Right atrium auricular region (tissue), 2 donors: ENCODE results near the gene DOCK4. TPM values are rescaled to one million over a fixed set of nuclear protein-coding genes. Genes with fewer than 3 reads are reported as not detected.

Source experiments
- DNase-seq: peaks from one replicate; pipeline ENCODE4 v3.0.0-alpha.2; 2019; ENCODE audit warnings: low spot score
- H3K27ac ChIP-seq, 2 donors: fragments of 200-600 bp; sonication (generic); 1 replicate in 1 of 2; 2 replicates in 1 of 2; pipeline ENCODE4 v1.5.1; 2016 to 2019
- H3K27me3 ChIP-seq, 2 donors: fragments of 200-600 bp; sonication (generic); one replicate each; pipeline versions ENCODE4 v1.5.1 to v1.6.0; 2017 to 2019
- H3K36me3 ChIP-seq: fragments of 200-600 bp; sonication (generic); one replicate; pipeline ENCODE4 v1.5.1; 2016
- H3K4me1 ChIP-seq, 2 donors: fragments of 200-600 bp; sonication (generic); one replicate each; pipeline versions ENCODE4 v1.5.1 to v1.6.0; 2017 to 2019
- H3K4me3 ChIP-seq, 2 donors: fragments of 200-600 bp; sonication (generic); 1 replicate in 1 of 2; 2 replicates in 1 of 2; pipeline ENCODE4 v1.5.1; 2017 to 2019; ENCODE audit warnings: mild to moderate bottlenecking in 1 of 2, moderate library complexity in 1 of 2
- H3K9me3 ChIP-seq, 2 donors: fragments of 200-600 bp; sonication (generic); one replicate each; pipeline ENCODE4 v1.5.1; 2019
- CTCF ChIP-seq, 2 donors: fragments of 200-600 bp; sonication (generic); IDR thresholded peaks; one replicate each; pipeline ENCODE4 v1.5.1; 2019; ENCODE audit warnings: antibody characterized with exemption in 2 of 2
- total RNA-seq, 2 donors: library from RNA; depleted of rRNA; stranded (reverse); fragments of >200 nt; gene quantifications; one replicate each; pipeline ENCODE4 v1.1.0, GENCODE V29; 2016

DOCK4 gene
- total RNA-seq, 2 donors from 2014 or later = 12.3 to 17.8 TPM

DNA sequence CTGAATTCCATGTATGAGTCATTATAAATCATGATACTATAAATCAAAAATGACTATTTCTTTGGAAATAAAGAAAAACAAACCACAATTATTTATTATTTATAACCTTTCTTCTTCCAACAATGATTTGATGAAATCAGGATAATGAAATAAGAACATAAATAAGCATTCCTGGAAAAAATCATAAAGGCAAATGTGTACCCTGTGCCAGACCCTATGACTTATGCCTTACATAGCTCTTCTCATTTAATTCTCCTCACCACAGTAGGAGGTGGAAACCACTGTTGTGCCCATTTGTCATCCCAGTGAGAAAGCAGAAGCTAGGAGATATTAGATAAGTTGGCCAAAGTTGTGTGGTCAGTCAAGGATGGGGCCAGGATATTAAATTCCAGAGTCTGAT, 255.1 kb downstream of the DOCK4 start:
- H3K27ac ChIP-seq = no peak overlapping the region
- no peak for DNase-seq
- no peak overlapping the region for H3K4me3 ChIP-seq
- no peak for TF ChIP-seq CTCF (IDR thresholded peaks at IDR 0.05)
- no peaks in the 10 kb centered on the region for H3K9me3 ChIP-seq
- H3K4me1 ChIP-seq = peaks cover 0 to 21% of the 10 kb centered on the region in 2 donors
- no peaks in the 10 kb centered on the region for H3K36me3 ChIP-seq
- no peaks in the 10 kb centered on the region for H3K27me3 ChIP-seq

- Histone ChIP-seq H3K9me3 (peaks cover 8 to 26% of the 10 kb centered on the region in 2 donors), H3K36me3 (peaks cover 23% of the 10 kb centered on the region), H3K27ac (no peak overlapping the region)
Observed at GRCh38 chr7:111942450-111943081, 263.6 kb downstream of the DOCK4 start.

GRCh38 chr7:111937163-111937562, 269.0 kb downstream of the DOCK4 start:
- Histone ChIP-seq H3K4me1 (no peaks in the 10 kb centered on the region), H3K4me3 (no peak overlapping the region), H3K9me3 (peaks cover 0 to 4% of the 10 kb centered on the region in 2 donors), H3K27me3 (no peaks in the 10 kb centered on the region), H3K36me3 (peaks cover 5% of the 10 kb centered on the region), H3K27ac (no peak overlapping the region)
- TF ChIP-seq CTCF (IDR thresholded peaks at IDR 0.05) = no peak
- no peak for DNase-seq

More at GRCh38 chr7:111942450-111943081, 263.6 kb downstream of the DOCK4 start:
- H3K4me1 ChIP-seq = no peaks in the 10 kb centered on the region
- no peak for TF ChIP-seq CTCF (IDR thresholded peaks at IDR 0.05)
- H3K27me3 ChIP-seq = no peaks in the 10 kb centered on the region
- no peak overlapping the region for H3K4me3 ChIP-seq
- no peak for DNase-seq

GRCh38 chr7:111933609-111934008, 272.6 kb downstream of the DOCK4 start:
- no peak for DNase-seq
- no peaks in the 10 kb centered on the region for H3K9me3 ChIP-seq
- no peaks in the 10 kb centered on the region for H3K4me1 ChIP-seq
- no peak for TF ChIP-seq CTCF (IDR thresholded peaks at IDR 0.05)
- H3K4me3 ChIP-seq = no peak overlapping the region
- no peak overlapping the region for H3K27ac ChIP-seq
- no peaks in the 10 kb centered on the region for H3K27me3 ChIP-seq
- H3K36me3 ChIP-seq = peaks cover 4% of the 10 kb centered on the region

GRCh38 chr7:111931958-111932357, 274.2 kb downstream of the DOCK4 start:
- H3K27ac ChIP-seq = no peak overlapping the region
- H3K36me3 ChIP-seq = peaks cover 4% of the 10 kb centered on the region
- no peaks in the 10 kb centered on the region for H3K4me1 ChIP-seq
- H3K9me3 ChIP-seq = no peaks in the 10 kb centered on the region
- H3K27me3 ChIP-seq = no peaks in the 10 kb centered on the region
- no peak for DNase-seq
- no peak overlapping the region for H3K4me3 ChIP-seq
- no peak for TF ChIP-seq CTCF (IDR thresholded peaks at IDR 0.05)

GRCh38 chr7:111931016-111931517, 275.1 kb downstream of the DOCK4 start:
- Histone ChIP-seq H3K27me3 (no peaks in the 10 kb centered on the region), H3K4me1 (no peaks in the 10 kb centered on the region), H3K4me3 (no peak overlapping the region), H3K27ac (peak overlapping the region in 1 of 2 donors; percentile 40), H3K36me3 (peaks cover 4% of the 10 kb centered on the region), H3K9me3 (no peaks in the 10 kb centered on the region)
- no peak for DNase-seq
- no peak for TF ChIP-seq CTCF (IDR thresholded peaks at IDR 0.05)
